IMR-90 (cell line): ENCODE measurements around the gene OSBPL3.

ENCODE experiments used
- CEBPB ChIP-seq: IDR thresholded peaks from 2 replicates; pipeline ENCODE4 v1.6.1; 2012; ENCODE audit warnings: low read depth, low read length, improper control_type of control experiment
- CHD1 ChIP-seq: IDR thresholded peaks from 2 replicates; pipeline ENCODE4 v1.6.1; 2012; ENCODE audit warnings: low read depth, low read length, improper control_type of control experiment
- CTCF ChIP-seq: conservative IDR thresholded peaks from 2 replicates; pipeline ENCODE4 v1.5.1; 2012; ENCODE audit warnings: mild to moderate bottlenecking, low read depth, low read length, improper control_type of control experiment
- MAFK ChIP-seq: IDR thresholded peaks from 2 replicates; pipeline ENCODE4 v1.6.1; 2012; ENCODE audit warnings: low read depth, low read length, improper control_type of control experiment
- MAZ ChIP-seq: IDR thresholded peaks from 2 replicates; pipeline ENCODE4 v1.6.1; 2012; ENCODE audit warnings: low read depth, mild to moderate bottlenecking, low read length, improper control_type of control experiment, moderate library complexity, borderline replicate concordance
- POLR2A ChIP-seq: IDR thresholded peaks from 2 replicates; pipeline ENCODE4 v1.6.1; 2012; ENCODE audit warnings: mild to moderate bottlenecking, low read depth, low read length
- RAD21 ChIP-seq: IDR thresholded peaks from 2 replicates; pipeline ENCODE4 v1.6.1; 2012; ENCODE audit warnings: low read length, improper control_type of control experiment
- RFX5 ChIP-seq: IDR thresholded peaks from 2 replicates; pipeline ENCODE4 v1.8.0; 2012; ENCODE audit warnings: low read depth, mild to moderate bottlenecking, low read length, moderate library complexity

GRCh38 chr7:24788075-24788474, 191.9 kb downstream of the OSBPL3 start:
- TF ChIP-seq POLR2A (no peak), MAFK (no peak), CHD1 (no peak), MAZ (no peak), RFX5 (no peak), CEBPB (no peak), CTCF (no peak), RAD21 (no peak)
